H1 (cell line): Measurements from ENCODE around the gene NOM1. TPM values are rescaled to one million over a fixed set of nuclear protein-coding genes. Genes with fewer than 3 reads are reported as not detected.

ENCODE experiments used
- CTCF ChIA-PET: fragments of 300-600 bp; sonication (Branson Sonifier 250); formaldehyde crosslinking; loops from one replicate; lab custom pipeline; 2021; ENCODE audit not compliant: partially characterized antibody; lab: Charles Lee
- POLR2A ChIA-PET: fragments of 300-600 bp; sonication (Branson Sonifier 250); formaldehyde crosslinking; loops from one replicate; lab custom pipeline; 2021; ENCODE audit warnings: inconsistent platforms; ENCODE audit not compliant: partially characterized antibody; lab: Charles Lee
- DNase-seq, 2 experiments: peaks; one replicate each; pipeline versions ENCODE4 v3.0.0 to v3.0.0-alpha.2; 2010 to 2022; ENCODE audit warnings: low spot score in 2 of 2, low read depth in 1 of 2, mixed read lengths in 1 of 2
- FAIRE-seq: peaks from 2 replicates; lab custom pipeline; 2011; peaks lifted over from hg19 to GRCh38; lab: Jason Lieb, UNC
- H2AFZ ChIP-seq: 2 replicates; pipeline ENCODE4 v1.8.1; 2012; ENCODE audit warnings: low read length, inconsistent platforms
- H2AK5ac ChIP-seq: 2 replicates; pipeline ENCODE4 v1.6.1; 2013; ENCODE audit warnings: low read depth, low read length
- H2BK120ac ChIP-seq: replicated peaks from 2 replicates; pipeline ENCODE3; 2013; ENCODE audit warnings: low read depth, low read length, inconsistent platforms
- H2BK12ac ChIP-seq: 2 replicates; pipeline ENCODE4 v1.6.1; 2013; ENCODE audit warnings: low read depth, low read length
- H2BK15ac ChIP-seq: 2 replicates; pipeline ENCODE4 v1.6.1; 2013; ENCODE audit warnings: low read length
- H2BK20ac ChIP-seq: 2 replicates; pipeline ENCODE4 v1.6.1; 2013; ENCODE audit warnings: low read length
- H2BK5ac ChIP-seq: 2 replicates; pipeline ENCODE4 v1.6.1; 2013; ENCODE audit warnings: low read depth, low read length
- H3K14ac ChIP-seq: 2 replicates; pipeline ENCODE4 v1.6.1; 2013; ENCODE audit warnings: inconsistent platforms; ENCODE audit not compliant: insufficient read length
- H3K18ac ChIP-seq: 2 replicates; pipeline ENCODE4 v1.6.1; 2013; ENCODE audit warnings: low read length; ENCODE audit errors: extremely low read depth
- H3K23ac ChIP-seq: 2 replicates; pipeline ENCODE4 v1.6.1; 2013; ENCODE audit warnings: inconsistent platforms; ENCODE audit not compliant: insufficient read length
- H3K23me2 ChIP-seq: 2 replicates; pipeline ENCODE4 v1.6.1; 2013; ENCODE audit warnings: low read depth, low read length
- H3K27ac ChIP-seq: 2 replicates; pipeline ENCODE4 v1.6.1; 2011; ENCODE audit warnings: low read depth, low read length, inconsistent platforms
- H3K27me3 ChIP-seq, 4 experiments: replicated peaks in 1 of 4; 1 replicate in 1 of 4; 2 replicates in 3 of 4; pipeline versions ENCODE4 v1.6.1 to v1.8.1; 2011 to 2013; ENCODE audit warnings: low read length in 3 of 4, mild to moderate bottlenecking in 3 of 4, inconsistent platforms in 2 of 4, mixed read lengths in 2 of 4, moderate library complexity in 1 of 4; ENCODE audit not compliant: control insufficient read depth in 3 of 4, insufficient read depth in 3 of 4; ENCODE audit errors: extremely low read depth in 1 of 4
- H3K36me3 ChIP-seq, 4 experiments: 2 replicates each; pipeline versions ENCODE4 v1.6.1 to v1.8.1; 2011 to 2013; ENCODE audit warnings: mild to moderate bottlenecking in 4 of 4, low read length in 3 of 4, moderate library complexity in 2 of 4, control low read depth in 1 of 4, inconsistent platforms in 1 of 4; ENCODE audit not compliant: insufficient read depth in 4 of 4, control insufficient read depth in 2 of 4
- H3K4ac ChIP-seq: replicated peaks from 2 replicates; pipeline ENCODE3; 2013; ENCODE audit warnings: low read length, low read depth, mixed read lengths, inconsistent platforms; ENCODE audit not compliant: insufficient read length
- H3K4me1 ChIP-seq, 4 experiments: replicated peaks in 1 of 4; 1 replicate in 1 of 4; 2 replicates in 3 of 4; pipeline versions ENCODE4 v1.6.1 to v1.8.1; 2011 to 2013; ENCODE audit warnings: low read length in 3 of 4, inconsistent platforms in 2 of 4, mixed read lengths in 1 of 4; ENCODE audit not compliant: insufficient read depth in 4 of 4, control insufficient read depth in 3 of 4
- H3K4me2 ChIP-seq, 2 experiments: 2 replicates each; pipeline versions ENCODE4 v1.6.1 to v1.8.1; 2011 to 2013; ENCODE audit warnings: low read depth in 2 of 2, low read length in 2 of 2, control low read depth in 1 of 2, inconsistent platforms in 1 of 2, mild to moderate bottlenecking in 1 of 2; ENCODE audit not compliant: insufficient read depth in 1 of 2
- H3K4me3 ChIP-seq, 4 experiments: fragments of 200-600, 300-600 bp in 1 of 4; sonication (generic), shearing (Covaris generic), sonication (Bioruptor Twin) in 1 of 4; 2 replicates each; pipeline versions ENCODE4 v1.5.1 to v1.8.1; 2011 to 2016; ENCODE audit warnings: low read length in 4 of 4, low read depth in 3 of 4, control low read depth in 2 of 4, inconsistent platforms in 2 of 4, mild to moderate bottlenecking in 2 of 4, mixed read lengths in 1 of 4, moderate library complexity in 1 of 4; ENCODE audit not compliant: insufficient read depth in 2 of 4; ENCODE audit errors: extremely low read depth in 1 of 4
- H3K56ac ChIP-seq: replicated peaks from 2 replicates; pipeline ENCODE3; 2013; ENCODE audit warnings: low read depth, mild to moderate bottlenecking, mixed read lengths, low read length, inconsistent platforms; ENCODE audit not compliant: insufficient read length
- H3K79me1 ChIP-seq: 2 replicates; pipeline ENCODE4 v1.6.1; 2013; ENCODE audit warnings: low read depth, low read length, control low read depth
- H3K79me2 ChIP-seq, 2 experiments: 2 replicates each; pipeline versions ENCODE4 v1.6.1 to v1.8.1; 2012 to 2013; ENCODE audit warnings: low read length in 2 of 2, mild to moderate bottlenecking in 2 of 2, inconsistent platforms in 1 of 2; ENCODE audit not compliant: insufficient read depth in 2 of 2, control insufficient read depth in 1 of 2
- H3K9ac ChIP-seq, 4 experiments: replicated peaks in 1 of 4; 1 replicate in 1 of 4; 2 replicates in 3 of 4; pipeline versions ENCODE4 v1.6.1 to v1.8.1; 2011 to 2013; ENCODE audit warnings: low read depth in 3 of 4, low read length in 3 of 4, control low read depth in 2 of 4, mild to moderate bottlenecking in 2 of 4, moderate library complexity in 2 of 4, inconsistent platforms in 1 of 4; ENCODE audit errors: extremely low read depth in 1 of 4
- H3K9me3 ChIP-seq, 2 experiments: 2 replicates each; pipeline versions ENCODE4 v1.6.1 to v1.8.1; 2012 to 2013; ENCODE audit warnings: mild to moderate bottlenecking in 2 of 2, moderate library complexity in 2 of 2, control low read depth in 1 of 2, inconsistent platforms in 1 of 2, low read depth in 1 of 2, low read length in 1 of 2, mixed read lengths in 1 of 2; ENCODE audit not compliant: insufficient read depth in 2 of 2
- H4K20me1 ChIP-seq, 2 experiments: replicated peaks in 1 of 2; 2 replicates each; pipeline versions ENCODE3 to v1.8.1; 2011 to 2013; ENCODE audit warnings: inconsistent platforms in 2 of 2, low read length in 2 of 2, mild to moderate bottlenecking in 1 of 2; ENCODE audit not compliant: insufficient read depth in 2 of 2, control insufficient read depth in 1 of 2
- H4K5ac ChIP-seq: 2 replicates; pipeline ENCODE4 v1.6.1; 2013; ENCODE audit warnings: low read length, low read depth, mixed read lengths, inconsistent platforms; ENCODE audit not compliant: insufficient read length
- H4K8ac ChIP-seq: 2 replicates; pipeline ENCODE4 v1.8.0; 2013; ENCODE audit warnings: mild to moderate bottlenecking, moderate library complexity, low read length, inconsistent platforms; ENCODE audit not compliant: insufficient read depth; ENCODE audit errors: extremely low read depth
- H4K91ac ChIP-seq: replicated peaks from 2 replicates; pipeline ENCODE3; 2013; ENCODE audit warnings: low read length, mixed read lengths, inconsistent platforms; ENCODE audit not compliant: insufficient read length
- CBX8 ChIP-seq: fragments of 300-800, 300-1000 bp; sonication (generic); IDR thresholded peaks from 2 replicates; pipeline ENCODE4 v1.7.1; 2016; ENCODE audit warnings: low read depth, low read length, borderline replicate concordance
- CTCF ChIP-seq, 3 experiments: IDR thresholded peaks; 1 replicate in 2 of 3; 2 replicates in 1 of 3; pipeline versions ENCODE4 v1.5.1 to v1.6.1; 2011; ENCODE audit warnings: low read length in 3 of 3, mild to moderate bottlenecking in 3 of 3, inconsistent platforms in 2 of 3, low read depth in 1 of 3, moderate library complexity in 1 of 3; ENCODE audit not compliant: insufficient read depth in 1 of 3; ENCODE audit errors: control extremely low read depth in 1 of 3
- EZH2 ChIP-seq: fragments of 200-600 bp; sonication (generic); IDR thresholded peaks from 2 replicates; pipeline ENCODE4 v1.7.1; 2012; ENCODE audit warnings: low read depth, mild to moderate bottlenecking, moderate library complexity, low read length, inconsistent platforms; ENCODE audit not compliant: severe bottlenecking
- RNF2 ChIP-seq: fragments of 200-900, 300-1000 bp; sonication (generic); IDR thresholded peaks from 2 replicates; pipeline ENCODE4 v1.7.1; 2016; ENCODE audit warnings: borderline replicate concordance, low read depth, mild to moderate bottlenecking, antibody characterized with exemption, low read length; ENCODE audit not compliant: poor library complexity, severe bottlenecking; ENCODE audit errors: missing control alignments
- WGBS, 2 experiments: shearing (Covaris generic) in 1 of 2; methylation state at CpG; one replicate each; pipeline versions ENCODE4 v1.1.6 to v1.1.7; 2013 to 2015; ENCODE audit warnings: low lambda C conversion rate in 2 of 2, mixed read lengths in 2 of 2, inconsistent platforms in 1 of 2, low coverage in 1 of 2, missing lambda C conversion rate in 1 of 2; ENCODE audit not compliant: insufficient replicate concordance in 2 of 2, insufficient coverage in 1 of 2, insufficient read length in 1 of 2; ENCODE audit errors: extremely low coverage in 1 of 2, missing lambda C conversion rate in 1 of 2; 5-methylcytosine and 5-hydroxymethylcytosine counted together
- polyA plus RNA-seq, 7 experiments: library from polyadenylated mRNA; depleted of rRNA in 3 of 7; stranded (reverse) in 5 of 7; unstranded in 2 of 7; fragments of >200 nt in 5 of 7; fragments of 200-250 nt in 2 of 7; gene quantifications; 1 replicate in 5 of 7; 2 replicates in 1 of 7; 4 replicates in 1 of 7; pipeline versions ENCODE4 v1.2.1 to v1.2.3, GENCODE V29; 2011 to 2013; ENCODE audit warnings: missing spikeins in 2 of 7, mixed read lengths in 2 of 7
- total RNA-seq: library from RNA; stranded (reverse); fragmentation: NEBNext Ultra II Directional; extraction: Animal tissue kit (Norgen Biotek cat#: 25700); gene quantifications from 2 replicates; pipeline ENCODE4 v1.2.1, GENCODE V29; 2021

Gene NOM1
- total and polyA plus RNA-seq, 2 of the 8 experiments (the other 6 are each of a cell fraction or from before 2014, with no cell fraction given) = 10.6 to 29.1 TPM

- H3K27ac ChIP-seq = no peak overlapping the region
- H2AK5ac ChIP-seq = no peak overlapping the region
- H3K56ac ChIP-seq = no peak overlapping the region
Observed at GRCh38 chr7:157016024-157016351, 66.5 kb downstream of the NOM1 start.

More at GRCh38 chr7:157016024-157016351, 66.5 kb downstream of the NOM1 start:
- no peak overlapping the region for H2BK20ac ChIP-seq
- H3K4me2 ChIP-seq = peak overlapping the region; percentile 7 to 23; a peak in 2 of 4 replicates
- H2BK120ac ChIP-seq = no peak overlapping the region
- peaks cover 6% of the 10 kb centered on the region; the same call in 1 of the 2 replicates for H3K23me2 ChIP-seq
- H3K79me2 ChIP-seq = no peaks in the 10 kb centered on the region
- DNase-seq (peak in 1 of 2 experiments; percentile 50), FAIRE-seq (no peak)
- no peak overlapping the region for H2BK5ac ChIP-seq
- no peak overlapping the region for H3K14ac ChIP-seq
- CTCF ChIA-PET = interaction anchor here (0.6 to 2.0 kb wide), 5 partner anchors 11 to 1509 kb away, joined by 3 to 8 read pairs (median 3); no protein-coding TSS in a partner anchor
- no peak overlapping the region for H3K18ac ChIP-seq
- WGBS, 2 experiments = 8% methylated on average over 11 of the region's 11 CpGs; no CpG with 5 or more reads in 1 of the 2 experiments
- H3K4me3 ChIP-seq = no peak overlapping the region
- no peak overlapping the region for H2AFZ ChIP-seq
- H4K20me1 ChIP-seq = peaks cover 7 to 31% of the 10 kb centered on the region in 2 experiments
- H3K4ac ChIP-seq = no peak overlapping the region
- H3K9me3 ChIP-seq = no peaks in the 10 kb centered on the region
- TF ChIP-seq CBX8 (peak; percentile 25; the same call in 1 of the 2 replicates), CTCF (IDR thresholded peaks at IDR 0.05; ENCODE audit: control extremely low read depth in 1 of 3, insufficient read depth in 1 of 3, low read depth in 1 of 3, low read length in 3 of 3) (no peak), RNF2 (peak; percentile 68), EZH2 (peak; percentile 47)
- TF ChIP-seq, all 59 proteins: peak for 3
- no peak overlapping the region for H3K9ac ChIP-seq
- no peak overlapping the region for H3K23ac ChIP-seq
- H2BK12ac ChIP-seq = no peak overlapping the region
- H4K8ac ChIP-seq = no peak overlapping the region
- H3K27me3 ChIP-seq = peaks cover 91 to 100% (median 98%) of the 10 kb centered on the region in 4 experiments
- no peak overlapping the region for H4K91ac ChIP-seq
- H3K79me1 ChIP-seq = no peaks in the 10 kb centered on the region
- H3K36me3 ChIP-seq = peaks cover 0 to 5% (median 0%) of the 10 kb centered on the region in 4 experiments; a peak in 1 of 8 replicates
- POLR2A ChIA-PET = interaction anchor here (0.6 to 4.0 kb wide), 5 partner anchors 7 to 17 kb away, joined by 3 to 19 read pairs (median 3); no protein-coding TSS in a partner anchor
- peaks cover 14 to 58% (median 35%) of the 10 kb centered on the region in 4 experiments for H3K4me1 ChIP-seq
- H4K5ac ChIP-seq = no peak overlapping the region
- H2BK15ac ChIP-seq = no peak overlapping the region; the same call in 1 of the 2 replicates
